Neural cell (in vitro differentiated cells): Measurements from ENCODE around the gene PDCD1. TPM values are rescaled to one million over a fixed set of nuclear protein-coding genes. Genes with fewer than 3 reads are reported as not detected.

ENCODE experiments used
- H2AFZ ChIP-seq: fragments of 200-600, 300-800 bp; sonication (generic), shearing (Covaris generic); 2 replicates; pipeline ENCODE4 v1.6.0; 2014; ENCODE audit warnings: low read depth, mild to moderate bottlenecking, antibody characterized with exemption, low read length, moderate library complexity
- H3F3A ChIP-seq: fragments of 200-600 bp; shearing (Covaris generic); 2 replicates; pipeline ENCODE4 v1.6.1; 2016; ENCODE audit warnings: mild to moderate bottlenecking, moderate library complexity, mixed read lengths, antibody characterized with exemption, low read length; ENCODE audit not compliant: insufficient read depth, poor library complexity, severe bottlenecking
- H3K27ac ChIP-seq: fragments of 200-600, 300-800 bp; sonication (generic), shearing (Covaris generic); 2 replicates; pipeline ENCODE4 v1.5.1; 2014; ENCODE audit warnings: mild to moderate bottlenecking, low read length, moderate library complexity
- H3K27me3 ChIP-seq: fragments of 300-800, 200-600 bp; sonication (generic), shearing (Covaris generic); 2 replicates; pipeline ENCODE4 v1.6.0; 2014; ENCODE audit warnings: mild to moderate bottlenecking, low read depth, low read length, moderate library complexity; ENCODE audit not compliant: insufficient read depth
- H3K36me3 ChIP-seq: fragments of 300-800, 200-600 bp; sonication (generic), shearing (Covaris generic); 2 replicates; pipeline ENCODE4 v1.5.1; 2014; ENCODE audit warnings: mild to moderate bottlenecking, antibody characterized with exemption, low read length, moderate library complexity; ENCODE audit not compliant: insufficient read depth
- H3K4me2 ChIP-seq: fragments of 300-800, 200-600 bp; sonication (generic), shearing (Covaris generic); 2 replicates; pipeline ENCODE4 v1.6.0; 2014; ENCODE audit warnings: mild to moderate bottlenecking, low read length
- H3K4me3 ChIP-seq: fragments of 300-800, 200-600 bp; sonication (generic), shearing (Covaris generic); 2 replicates; pipeline ENCODE4 v1.5.1; 2014; ENCODE audit warnings: mild to moderate bottlenecking, low read length, moderate library complexity
- H3K79me2 ChIP-seq: fragments of 200-600 bp; shearing (Covaris generic); replicated peaks from 2 replicates; pipeline ENCODE4 v1.6.0; 2014; ENCODE audit warnings: mild to moderate bottlenecking, low read length, moderate library complexity; ENCODE audit not compliant: insufficient read depth
- H3K9ac ChIP-seq: fragments of 300-800, 200-600 bp; sonication (generic), shearing (Covaris generic); 2 replicates; pipeline ENCODE4 v1.6.1; 2016; ENCODE audit warnings: mild to moderate bottlenecking, low read length, mixed read lengths
- H3K9me2 ChIP-seq: fragments of 200-600 bp; shearing (Covaris generic); 2 replicates; pipeline ENCODE4 v1.6.1; 2016; ENCODE audit warnings: mild to moderate bottlenecking, low read length, mixed read lengths; ENCODE audit not compliant: insufficient read depth
- H3K9me3 ChIP-seq: fragments of 200-600, 300-800 bp; sonication (generic), shearing (Covaris generic); 2 replicates; pipeline ENCODE4 v1.6.1; 2016; ENCODE audit warnings: mild to moderate bottlenecking, mixed run types, low read length, moderate library complexity, mixed read lengths
- H4K20me1 ChIP-seq: fragments of 200-600 bp; shearing (Covaris generic); 2 replicates; pipeline ENCODE4 v1.6.1; 2016; ENCODE audit warnings: mild to moderate bottlenecking, mixed run types; ENCODE audit not compliant: insufficient read depth
- EP300 ChIP-seq: fragments of 450-650 bp; conservative IDR thresholded peaks from 2 replicates; pipeline ENCODE4 v1.6.1; 2014; ENCODE audit warnings: antibody characterized with exemption, mild to moderate bottlenecking, moderate library complexity; ENCODE audit not compliant: poor library complexity, severe bottlenecking
- EZH2 ChIP-seq: fragments of 200-600, 300-800 bp; shearing (Covaris generic), sonication (generic); IDR thresholded peaks from 2 replicates; pipeline ENCODE4 v1.6.1; 2014; ENCODE audit warnings: antibody characterized with exemption, low read length, borderline replicate concordance, mild to moderate bottlenecking; ENCODE audit not compliant: insufficient read depth, poor library complexity, severe bottlenecking
- MXI1 ChIP-seq: fragments of 450-650 bp; conservative IDR thresholded peaks from 2 replicates; pipeline ENCODE4 v1.6.1; 2014; ENCODE audit warnings: antibody characterized with exemption, mild to moderate bottlenecking; ENCODE audit not compliant: poor library complexity, severe bottlenecking
- POLR2AphosphoS5 ChIP-seq: IDR thresholded peaks from 2 replicates; pipeline ENCODE4 v1.6.1; 2012
- RAD21 ChIP-seq: fragments of 450-650 bp; conservative IDR thresholded peaks from 2 replicates; pipeline ENCODE4 v1.6.1; 2014; ENCODE audit warnings: antibody characterized with exemption, mild to moderate bottlenecking, moderate library complexity
- SMC3 ChIP-seq: fragments of 450-650 bp; conservative IDR thresholded peaks from 2 replicates; pipeline ENCODE4 v1.6.1; 2014; ENCODE audit warnings: antibody characterized with exemption, mild to moderate bottlenecking, moderate library complexity; ENCODE audit not compliant: poor library complexity
- TAF1 ChIP-seq: IDR thresholded peaks from 2 replicates; pipeline ENCODE4 v1.6.1; 2012; ENCODE audit warnings: low read depth
- polyA plus RNA-seq: library from polyadenylated mRNA; depleted of rRNA; stranded (reverse); fragments of >200 nt; gene quantifications from 2 replicates; pipeline ENCODE4 v1.2.3, GENCODE V29; 2014
- TF ChIP-seq, protein P1 (sequence below): fragments of 450-650 bp; IDR thresholded peaks from 2 replicates; pipeline ENCODE4 v1.5.1; 2014; ENCODE audit warnings: antibody characterized with exemption, mild to moderate bottlenecking, moderate library complexity; ENCODE audit not compliant: poor library complexity, severe bottlenecking
- TF ChIP-seq, protein P2 (sequence below): IDR thresholded peaks from 2 replicates; pipeline ENCODE4 v1.6.1; 2012; ENCODE audit warnings: borderline replicate concordance

The PDCD1 gene
- polyA plus RNA-seq, 1 donor from 2014 or later = not detected

DNA sequence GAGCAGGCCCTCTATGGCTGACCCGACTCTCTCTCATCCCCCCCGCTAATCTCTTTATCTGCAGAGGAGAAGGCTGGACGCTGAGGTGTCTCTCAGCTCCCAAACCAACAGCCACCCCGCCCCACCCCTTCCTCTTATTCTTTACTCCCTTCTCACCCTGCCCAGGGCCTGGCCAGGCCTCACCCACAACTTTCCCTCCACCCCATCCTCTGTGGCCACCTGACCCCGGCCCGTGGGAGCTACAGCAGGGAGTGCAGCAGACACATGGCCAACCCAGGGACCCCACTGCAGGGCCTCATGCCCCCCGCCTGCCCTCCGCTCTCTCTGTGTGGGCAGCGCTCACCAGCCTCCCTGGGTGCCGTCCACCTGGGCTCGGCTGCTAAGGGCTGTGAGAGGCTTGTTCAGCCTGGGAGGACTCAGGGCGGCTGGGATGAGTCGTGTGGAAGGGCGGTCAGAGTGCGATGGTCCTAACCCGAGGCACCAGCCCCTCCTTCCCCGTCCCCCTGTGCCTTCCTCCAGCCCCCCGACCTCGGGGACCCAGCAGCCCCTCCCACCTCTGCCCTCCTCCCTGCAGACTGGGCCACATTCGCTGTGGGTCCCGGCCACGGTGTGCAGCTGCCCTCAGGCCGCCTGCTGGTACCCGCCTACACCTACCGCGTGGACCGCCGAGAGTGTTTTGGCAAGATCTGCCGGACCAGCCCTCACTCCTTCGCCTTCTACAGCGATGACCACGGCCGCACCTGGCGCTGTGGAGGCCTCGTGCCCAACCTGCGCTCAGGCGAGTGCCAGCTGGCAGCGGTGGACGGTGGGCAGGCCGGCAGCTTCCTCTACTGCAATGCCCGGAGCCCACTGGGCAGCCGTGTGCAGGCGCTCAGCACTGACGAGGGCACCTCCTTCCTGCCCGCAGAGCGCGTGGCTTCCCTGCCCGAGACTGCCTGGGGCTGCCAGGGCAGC is 42.9 kb downstream of the PDCD1 start:
- H3F3A ChIP-seq = no peaks in the 10 kb centered on the region
- no peak overlapping the region for H3K4me2 ChIP-seq
- H3K36me3 ChIP-seq = no peaks in the 10 kb centered on the region
- no peaks in the 10 kb centered on the region for H4K20me1 ChIP-seq
- H3K4me3 ChIP-seq = no peak overlapping the region
- H2AFZ ChIP-seq = no peak overlapping the region
- H3K9me2 ChIP-seq = no peaks in the 10 kb centered on the region
- no peak overlapping the region for H3K9ac ChIP-seq
- no peak overlapping the region for H3K27ac ChIP-seq
- TF ChIP-seq TAF1 = no peak
- no peak for TF ChIP-seq EP300
- TF ChIP-seq, protein P1, sequence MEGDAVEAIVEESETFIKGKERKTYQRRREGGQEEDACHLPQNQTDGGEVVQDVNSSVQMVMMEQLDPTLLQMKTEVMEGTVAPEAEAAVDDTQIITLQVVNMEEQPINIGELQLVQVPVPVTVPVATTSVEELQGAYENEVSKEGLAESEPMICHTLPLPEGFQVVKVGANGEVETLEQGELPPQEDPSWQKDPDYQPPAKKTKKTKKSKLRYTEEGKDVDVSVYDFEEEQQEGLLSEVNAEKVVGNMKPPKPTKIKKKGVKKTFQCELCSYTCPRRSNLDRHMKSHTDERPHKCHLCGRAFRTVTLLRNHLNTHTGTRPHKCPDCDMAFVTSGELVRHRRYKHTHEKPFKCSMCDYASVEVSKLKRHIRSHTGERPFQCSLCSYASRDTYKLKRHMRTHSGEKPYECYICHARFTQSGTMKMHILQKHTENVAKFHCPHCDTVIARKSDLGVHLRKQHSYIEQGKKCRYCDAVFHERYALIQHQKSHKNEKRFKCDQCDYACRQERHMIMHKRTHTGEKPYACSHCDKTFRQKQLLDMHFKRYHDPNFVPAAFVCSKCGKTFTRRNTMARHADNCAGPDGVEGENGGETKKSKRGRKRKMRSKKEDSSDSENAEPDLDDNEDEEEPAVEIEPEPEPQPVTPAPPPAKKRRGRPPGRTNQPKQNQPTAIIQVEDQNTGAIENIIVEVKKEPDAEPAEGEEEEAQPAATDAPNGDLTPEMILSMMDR = no peak
- no peak for TF ChIP-seq SMC3
- TF ChIP-seq EZH2 = no peak
- no peak for TF ChIP-seq RAD21
- TF ChIP-seq MXI1 = no peak
- no peak for TF ChIP-seq POLR2AphosphoS5
- TF ChIP-seq, protein P2, sequence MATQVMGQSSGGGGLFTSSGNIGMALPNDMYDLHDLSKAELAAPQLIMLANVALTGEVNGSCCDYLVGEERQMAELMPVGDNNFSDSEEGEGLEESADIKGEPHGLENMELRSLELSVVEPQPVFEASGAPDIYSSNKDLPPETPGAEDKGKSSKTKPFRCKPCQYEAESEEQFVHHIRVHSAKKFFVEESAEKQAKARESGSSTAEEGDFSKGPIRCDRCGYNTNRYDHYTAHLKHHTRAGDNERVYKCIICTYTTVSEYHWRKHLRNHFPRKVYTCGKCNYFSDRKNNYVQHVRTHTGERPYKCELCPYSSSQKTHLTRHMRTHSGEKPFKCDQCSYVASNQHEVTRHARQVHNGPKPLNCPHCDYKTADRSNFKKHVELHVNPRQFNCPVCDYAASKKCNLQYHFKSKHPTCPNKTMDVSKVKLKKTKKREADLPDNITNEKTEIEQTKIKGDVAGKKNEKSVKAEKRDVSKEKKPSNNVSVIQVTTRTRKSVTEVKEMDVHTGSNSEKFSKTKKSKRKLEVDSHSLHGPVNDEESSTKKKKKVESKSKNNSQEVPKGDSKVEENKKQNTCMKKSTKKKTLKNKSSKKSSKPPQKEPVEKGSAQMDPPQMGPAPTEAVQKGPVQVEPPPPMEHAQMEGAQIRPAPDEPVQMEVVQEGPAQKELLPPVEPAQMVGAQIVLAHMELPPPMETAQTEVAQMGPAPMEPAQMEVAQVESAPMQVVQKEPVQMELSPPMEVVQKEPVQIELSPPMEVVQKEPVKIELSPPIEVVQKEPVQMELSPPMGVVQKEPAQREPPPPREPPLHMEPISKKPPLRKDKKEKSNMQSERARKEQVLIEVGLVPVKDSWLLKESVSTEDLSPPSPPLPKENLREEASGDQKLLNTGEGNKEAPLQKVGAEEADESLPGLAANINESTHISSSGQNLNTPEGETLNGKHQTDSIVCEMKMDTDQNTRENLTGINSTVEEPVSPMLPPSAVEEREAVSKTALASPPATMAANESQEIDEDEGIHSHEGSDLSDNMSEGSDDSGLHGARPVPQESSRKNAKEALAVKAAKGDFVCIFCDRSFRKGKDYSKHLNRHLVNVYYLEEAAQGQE = no peak
- H3K79me2 ChIP-seq = no peaks in the 10 kb centered on the region
- H3K9me3 ChIP-seq = no peaks in the 10 kb centered on the region
- no peaks in the 10 kb centered on the region for H3K27me3 ChIP-seq

DNA sequence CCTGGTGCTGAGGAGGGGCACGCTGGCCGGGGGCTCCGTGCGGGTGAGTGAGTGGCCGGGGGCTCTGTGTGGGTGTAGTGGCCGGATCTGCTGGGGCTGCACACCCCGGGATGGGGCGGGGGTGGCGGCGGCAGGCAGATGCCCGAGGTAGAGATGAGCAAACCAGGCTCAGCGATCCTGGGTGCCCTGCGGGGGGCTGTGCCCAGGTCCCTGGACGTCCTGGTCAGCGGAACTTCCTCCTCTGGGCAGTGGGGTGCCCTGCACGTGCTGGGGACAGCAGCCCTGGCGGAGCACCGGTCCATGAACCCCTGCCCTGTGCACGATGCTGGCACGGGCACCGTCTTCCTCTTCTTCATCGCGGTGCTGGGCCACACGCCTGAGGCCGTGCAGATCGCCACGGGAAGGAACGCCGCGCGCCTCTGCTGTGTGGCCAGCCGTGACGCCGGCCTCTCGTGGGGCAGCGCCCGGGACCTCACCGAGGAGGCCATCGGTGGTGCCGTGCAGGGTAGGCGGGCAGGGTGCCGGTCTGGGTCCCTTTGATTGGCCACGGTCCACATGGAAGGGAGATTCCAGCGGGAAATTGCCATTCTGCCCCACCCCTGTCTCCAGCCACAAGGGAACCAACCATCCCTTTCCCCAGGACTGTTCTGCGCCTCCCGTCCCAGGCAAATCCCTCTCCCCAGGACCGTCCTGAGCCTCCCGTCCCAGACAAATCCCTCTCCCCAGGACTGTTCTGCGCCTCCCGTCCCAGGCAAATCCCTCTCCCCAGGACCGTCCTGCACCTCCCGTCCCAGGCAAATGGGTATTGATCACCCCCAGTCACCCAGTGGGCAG is 43.8 kb downstream of the PDCD1 start:
- Histone ChIP-seq H3K36me3 (no peaks in the 10 kb centered on the region), H3K79me2 (no peaks in the 10 kb centered on the region), H3K4me2 (no peak overlapping the region), H3K27ac (no peak overlapping the region), H3K9ac (no peak overlapping the region), H3K9me2 (no peaks in the 10 kb centered on the region), H2AFZ (no peak overlapping the region), H3F3A (no peaks in the 10 kb centered on the region), H4K20me1 (no peaks in the 10 kb centered on the region), H3K9me3 (no peaks in the 10 kb centered on the region), H3K4me3 (no peak overlapping the region), H3K27me3 (no peaks in the 10 kb centered on the region)
- TF ChIP-seq, protein P2 = no peak
- no peak for TF ChIP-seq POLR2AphosphoS5
- TF ChIP-seq SMC3 = no peak
- TF ChIP-seq, protein P1 = no peak
- TF ChIP-seq TAF1 = no peak
- TF ChIP-seq EP300 = no peak
- no peak for TF ChIP-seq EZH2
- no peak for TF ChIP-seq MXI1
- TF ChIP-seq RAD21 = no peak
